Measurements from ENCODE around the gene MID2.
"Not testable (repeated sequence)": the region's sequence is repeated elsewhere in the genome, so short reads cannot be mapped to it uniquely, and the experiment has no call there.

MID2 gene

GRCh38 chrX:107845625-107846024 lies 20.0 kb downstream of the MID2 start:
- DNase-seq = no peak

- no peak for DNase-seq
Measured at GRCh38 chrX:107848591-107848990, 22.9 kb downstream of the MID2 start.

GRCh38 chrX:107849747-107850421 lies 24.2 kb downstream of the MID2 start:
- no peak for DNase-seq

- no peak for DNase-seq
Measured at GRCh38 chrX:107850422-107850765, 24.7 kb downstream of the MID2 start.

- DNase-seq = no peak
Measured at GRCh38 chrX:107851215-107851614, 25.5 kb downstream of the MID2 start.

GRCh38 chrX:107851665-107852064 lies 26.0 kb downstream of the MID2 start:
- DNase-seq = not testable (repeated sequence)

GRCh38 chrX:107856289-107856688 lies 30.6 kb downstream of the MID2 start:
- DNase-seq = no peak

GRCh38 chrX:107857041-107857440 lies 31.4 kb downstream of the MID2 start:
- DNase-seq = not testable (repeated sequence)

- DNase-seq = no peak
Measured at GRCh38 chrX:107857837-107858236, 32.2 kb downstream of the MID2 start.

GRCh38 chrX:107861056-107861455 lies 35.4 kb downstream of the MID2 start:
- DNase-seq = no peak

GRCh38 chrX:107871136-107871535 lies 45.5 kb downstream of the MID2 start:
- DNase-seq = no peak

- no peak for DNase-seq
Measured at GRCh38 chrX:107878106-107878505, 52.4 kb downstream of the MID2 start.

GRCh38 chrX:107880054-107880610 lies 54.5 kb downstream of the MID2 start:
- DNase-seq = no peak

- DNase-seq = peak in 3 of 5 donors; percentile 13 to 50 (median 13)
Measured at GRCh38 chrX:107894038-107894437, 68.4 kb downstream of the MID2 start.

- no peak for DNase-seq
Measured at GRCh38 chrX:107902721-107903120, 77.1 kb downstream of the MID2 start.

GRCh38 chrX:107905366-107905765 lies 79.7 kb downstream of the MID2 start:
- no peak for DNase-seq

- no peak for DNase-seq
Measured at GRCh38 chrX:107924136-107924746, 98.6 kb downstream of the MID2 start.

GRCh38 chrX:107934262-107934661 lies 108.6 kb downstream of the MID2 start:
- DNase-seq = no peak

- no peak for DNase-seq
Measured at GRCh38 chrX:107935200-107935599, 109.5 kb downstream of the MID2 start.

- DNase-seq = no peak
Measured at GRCh38 chrX:107935664-107936433, 110.2 kb downstream of the MID2 start.

- DNase-seq = no peak
Measured at GRCh38 chrX:107936434-107936730, 110.7 kb downstream of the MID2 start.

- DNase-seq = no peak
Measured at GRCh38 chrX:107940095-107940494, 114.4 kb downstream of the MID2 start.

GRCh38 chrX:107955337-107955736 lies 129.7 kb downstream of the MID2 start:
- DNase-seq = not testable (repeated sequence)

GRCh38 chrX:107968623-107969022 lies 143.0 kb downstream of the MID2 start:
- DNase-seq = no peak
